NCI-H1048 (cell line): ENCODE results near the gene RSRC1.
"Not testable (repeated sequence)": the region's sequence is repeated elsewhere in the genome, so short reads cannot be mapped to it uniquely, and the experiment has no call there.

Experiments
- DNase-seq: peaks from one replicate; lab custom pipeline; 2025; lab: John Stamatoyannopoulos, UW

The RSRC1 gene

DNA sequence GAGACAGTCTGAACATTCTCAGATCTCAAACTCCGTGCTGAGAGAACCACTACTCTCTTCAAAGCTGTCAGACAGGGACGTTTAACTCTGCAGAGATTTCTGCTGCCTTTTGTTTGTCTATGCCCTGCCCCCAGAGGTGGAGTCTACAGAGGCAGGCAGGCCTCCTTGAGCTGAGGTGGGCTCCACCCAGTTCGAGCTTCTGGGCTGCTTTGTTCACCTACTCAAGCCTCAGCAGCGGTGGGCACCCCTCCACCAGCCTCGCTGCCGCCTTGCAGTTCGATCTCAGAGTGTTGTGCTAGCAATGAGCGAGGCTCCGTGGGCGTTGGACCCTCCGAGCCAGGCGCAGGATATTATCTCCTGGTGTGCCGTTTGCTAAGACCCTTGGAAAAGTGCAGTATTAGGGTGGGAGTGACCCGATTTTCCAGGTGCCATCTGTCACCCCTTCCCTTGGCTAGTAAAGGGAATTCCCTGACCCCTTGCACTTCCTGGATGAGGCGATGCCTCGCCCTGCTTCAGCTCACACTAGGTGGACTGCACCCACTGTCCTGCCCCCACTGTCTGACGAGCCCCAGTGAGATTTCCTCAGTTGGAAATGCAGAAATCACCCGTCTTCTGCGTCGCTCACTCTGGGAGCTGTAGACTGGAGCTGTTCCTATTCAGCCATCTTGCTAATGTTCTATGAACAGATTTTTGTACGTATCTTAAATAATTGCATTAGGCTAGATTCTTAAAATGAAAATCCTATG, 220.0 kb downstream of the RSRC1 start:
- DNase-seq, result not testable (repeated sequence)

DNA sequence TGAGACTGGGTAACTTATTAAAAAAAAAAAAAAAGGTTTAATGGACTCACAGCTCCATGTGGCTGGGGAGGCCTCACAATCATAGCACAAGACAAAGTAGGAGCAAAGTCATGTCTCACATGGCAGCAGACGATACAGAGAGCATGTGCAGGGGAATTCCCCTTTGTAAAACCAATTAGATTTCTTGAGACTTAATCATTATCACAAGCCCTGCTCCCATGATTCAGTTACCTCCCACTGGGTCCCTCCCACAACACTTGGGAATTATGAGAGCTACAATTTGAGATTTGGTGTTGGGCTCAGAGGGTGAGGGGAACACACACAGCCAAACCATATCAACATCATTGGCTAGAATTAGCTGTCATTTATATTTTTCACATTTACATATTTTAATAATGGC, 221.0 kb downstream of the RSRC1 start:
- DNase-seq, result no peak

DNA sequence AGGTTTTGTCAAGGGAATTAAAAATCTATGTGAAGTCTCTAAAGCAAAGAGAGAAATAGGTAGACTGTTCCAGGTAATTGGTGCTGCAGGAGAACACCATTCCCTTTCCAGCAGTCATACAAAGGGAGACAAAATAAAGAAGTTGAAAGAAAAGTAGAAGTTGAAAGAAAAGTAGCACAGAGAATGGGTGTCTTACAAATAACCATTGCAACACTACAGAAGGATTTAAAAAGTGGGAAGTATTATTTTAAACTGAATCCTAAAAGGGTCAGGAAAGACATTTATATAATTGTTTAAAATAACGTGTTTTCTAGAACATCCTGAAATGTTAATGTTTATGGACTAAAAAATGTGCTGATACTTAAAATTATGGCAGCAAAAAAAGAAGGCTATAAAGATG, 223.8 kb downstream of the RSRC1 start:
- no peak for DNase-seq

DNA sequence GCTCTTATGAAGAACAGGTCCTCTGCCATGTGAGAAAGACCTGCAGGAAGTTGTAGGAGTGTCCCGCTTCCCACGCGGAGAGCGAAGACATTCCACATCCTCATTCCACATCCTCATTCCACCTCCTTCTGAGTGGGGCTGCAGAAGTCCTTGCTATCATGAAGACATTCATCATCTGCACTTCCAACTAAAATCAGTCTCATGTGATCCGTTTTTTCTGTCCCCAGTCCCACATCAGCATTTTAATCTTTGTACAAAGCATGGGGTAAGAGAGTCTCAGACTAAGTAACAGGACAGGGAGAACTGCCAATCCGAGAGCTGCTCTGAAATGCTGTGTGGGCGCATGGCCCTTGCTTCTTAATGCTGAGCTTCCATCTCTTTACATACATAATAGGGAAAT, 227.2 kb downstream of the RSRC1 start:
- no peak for DNase-seq

DNA sequence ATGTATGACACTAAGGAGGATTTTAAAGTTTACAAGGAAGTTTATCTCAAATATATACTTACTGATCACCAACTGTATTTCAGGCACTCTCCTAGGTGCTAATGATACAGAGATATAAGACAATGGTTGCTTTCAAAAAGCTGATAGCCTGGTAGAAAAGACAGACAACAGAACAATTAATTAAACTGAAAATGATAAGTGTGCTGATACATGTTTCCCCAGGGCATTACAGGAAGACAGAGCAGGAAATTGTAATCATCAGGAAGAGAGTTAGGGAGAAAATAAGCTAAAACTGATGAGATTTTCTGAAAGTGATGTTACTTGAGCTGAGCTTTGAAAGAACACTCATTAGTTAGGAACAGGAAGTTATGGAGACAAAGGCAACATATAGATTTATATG, 229.7 kb downstream of the RSRC1 start:
- no peak for DNase-seq

DNA sequence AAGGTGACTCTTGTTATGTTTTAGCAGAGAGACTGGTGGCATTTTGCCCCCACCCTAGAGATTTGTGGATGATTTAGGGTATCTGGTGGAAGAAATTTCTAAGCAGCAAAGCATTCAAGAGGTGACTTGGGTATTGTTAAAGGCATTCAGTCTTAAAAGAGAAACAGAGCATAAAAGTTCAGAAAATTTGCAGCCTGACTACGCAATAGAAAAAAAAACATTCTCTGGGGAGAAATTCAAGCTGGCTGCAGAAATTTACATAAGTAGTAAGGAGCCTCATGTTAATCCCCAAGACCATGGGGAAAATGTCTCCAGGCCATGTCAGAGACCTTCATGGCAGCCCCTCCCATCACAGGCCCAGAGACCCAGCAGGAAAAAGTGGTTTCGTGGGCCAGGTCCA, 231.1 kb downstream of the RSRC1 start:
- not testable (repeated sequence) for DNase-seq

DNA sequence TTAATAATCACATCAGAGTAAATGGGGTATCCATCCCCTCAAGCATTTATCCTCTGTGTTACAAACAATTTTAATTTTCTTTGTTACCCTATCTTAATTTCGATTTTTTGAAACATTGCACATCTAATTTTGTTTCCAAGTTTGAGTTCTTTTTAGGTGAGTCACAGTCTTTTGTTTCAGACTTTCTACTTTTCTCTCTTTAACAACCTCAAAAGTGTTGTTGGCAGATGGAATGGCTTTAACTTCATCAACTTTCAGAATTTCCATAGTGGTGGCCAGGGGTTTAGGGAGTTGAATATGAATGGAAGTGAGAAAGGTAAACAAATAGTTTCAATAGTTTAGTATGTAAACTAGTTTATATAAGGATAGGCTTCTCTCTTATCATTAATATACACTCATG, 238.1 kb downstream of the RSRC1 start:
- DNase-seq, result no peak

DNA sequence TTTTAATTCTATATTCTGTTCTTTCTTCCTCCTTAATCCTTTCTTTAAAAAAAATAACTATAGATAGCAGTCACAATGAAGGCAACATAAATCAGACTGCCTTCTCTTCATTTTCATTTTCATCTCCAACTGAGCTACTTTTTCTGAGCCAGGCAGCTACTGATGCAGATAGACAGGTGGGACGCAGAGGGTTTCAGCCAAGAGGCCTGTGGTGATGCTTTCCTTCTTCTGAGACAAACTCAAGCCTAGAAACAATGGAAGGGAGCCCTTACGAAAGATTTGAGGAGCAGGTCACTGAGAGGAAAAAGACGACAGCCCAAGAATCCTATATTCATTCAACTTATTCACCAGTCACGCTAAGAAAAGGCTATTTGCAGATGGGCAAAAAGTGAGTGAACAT, 241.1 kb downstream of the RSRC1 start:
- no peak for DNase-seq

DNA sequence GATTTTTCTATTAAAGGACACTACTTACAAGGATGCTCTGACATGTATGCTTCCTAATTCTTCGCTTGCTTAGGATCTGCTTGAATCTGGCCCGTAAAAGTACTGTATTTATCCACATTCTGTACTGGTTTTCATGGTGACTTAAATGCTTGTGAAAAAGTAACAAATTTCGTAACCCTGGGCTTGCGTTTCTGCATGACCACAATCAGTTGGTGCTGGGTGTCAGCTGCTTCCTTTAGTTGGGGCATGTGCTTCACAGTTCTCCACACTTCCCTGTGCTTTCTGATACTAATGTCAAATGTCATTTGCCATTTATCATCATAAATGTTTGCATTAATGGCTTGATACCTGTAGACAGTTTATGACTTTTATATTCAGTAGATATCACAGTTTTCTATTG, 242.7 kb downstream of the RSRC1 start:
- DNase-seq, result no peak

DNA sequence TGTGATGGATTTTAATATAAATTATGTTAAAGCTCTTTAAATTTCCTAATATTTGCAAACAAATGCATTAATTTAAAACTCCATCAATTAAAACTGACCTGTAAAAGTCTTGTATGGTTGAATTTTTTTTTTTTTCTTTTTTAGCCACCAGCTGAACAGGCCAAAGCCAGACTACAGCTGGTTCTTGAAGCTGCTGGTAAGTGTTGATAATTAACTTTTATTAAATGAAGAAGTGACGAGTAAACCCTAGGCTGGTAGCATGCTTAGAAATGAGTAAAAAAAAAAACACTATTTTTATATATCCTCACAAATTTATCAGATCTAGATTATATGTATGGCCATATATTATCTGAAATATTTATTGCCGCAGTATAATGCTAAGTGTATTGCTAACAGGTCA, 244.8 kb downstream of the RSRC1 start:
- no peak for DNase-seq

DNA sequence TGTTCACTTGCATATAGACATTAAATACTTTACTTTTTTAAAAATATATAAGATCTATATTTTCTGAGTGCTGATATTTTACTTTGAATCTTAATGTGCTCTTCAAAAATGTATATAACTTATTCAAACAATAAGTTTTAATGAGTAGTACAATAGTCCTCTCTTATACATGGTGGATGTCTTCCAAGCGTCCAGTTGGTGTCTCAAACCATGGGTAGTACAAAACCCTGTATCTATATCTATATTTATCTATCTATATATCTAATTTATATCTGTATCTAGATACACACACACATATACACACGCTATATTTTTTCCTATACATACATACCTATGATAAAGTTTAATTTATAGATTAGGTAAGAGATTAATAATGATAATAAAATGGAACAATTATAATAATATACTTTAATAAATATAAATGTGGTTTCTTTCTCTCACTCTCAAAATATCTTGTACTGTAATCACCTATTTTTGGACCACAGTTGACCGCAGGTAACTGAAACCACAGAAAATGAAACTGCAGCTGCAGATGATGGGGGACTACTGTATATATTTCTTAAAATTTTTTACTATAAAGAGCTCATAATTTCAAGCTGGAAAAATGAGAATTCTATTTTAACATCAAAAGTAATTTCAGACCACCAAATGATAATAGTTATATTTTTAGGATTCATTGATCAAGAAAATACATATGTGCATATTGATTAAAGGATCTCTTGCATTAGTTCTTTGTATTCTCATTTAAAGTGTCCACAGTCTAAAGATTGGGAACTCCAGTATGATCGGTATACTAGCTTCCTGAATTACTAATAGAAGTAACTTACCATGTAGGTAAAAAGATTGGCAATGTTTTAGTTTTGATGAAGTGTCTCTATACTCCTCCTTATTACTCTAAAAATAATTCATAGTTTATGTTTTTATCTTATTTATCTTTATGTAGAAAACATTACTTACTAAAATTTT, 246.0 kb downstream of the RSRC1 start:
- DNase-seq, result no peak

DNA sequence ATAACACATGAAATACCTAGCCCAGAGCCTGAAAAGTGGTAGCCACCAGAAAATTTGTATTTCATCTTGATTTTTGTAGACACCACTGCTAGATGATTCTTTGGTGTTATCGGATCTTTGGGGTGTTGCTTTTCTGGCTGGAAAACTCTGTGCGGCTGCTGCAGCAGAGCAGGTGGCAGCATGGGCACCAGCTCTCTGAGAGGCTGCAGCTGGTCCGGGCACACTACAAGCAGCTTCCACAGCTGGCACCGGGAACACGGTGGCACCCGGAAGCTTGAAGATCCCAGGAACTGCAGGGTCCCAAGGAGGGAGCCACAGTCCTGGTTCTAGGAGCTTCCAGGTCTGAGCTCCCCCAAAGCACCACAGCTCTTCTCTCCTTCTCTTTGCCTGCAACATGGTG, 249.4 kb downstream of the RSRC1 start:
- DNase-seq, result no peak

DNA sequence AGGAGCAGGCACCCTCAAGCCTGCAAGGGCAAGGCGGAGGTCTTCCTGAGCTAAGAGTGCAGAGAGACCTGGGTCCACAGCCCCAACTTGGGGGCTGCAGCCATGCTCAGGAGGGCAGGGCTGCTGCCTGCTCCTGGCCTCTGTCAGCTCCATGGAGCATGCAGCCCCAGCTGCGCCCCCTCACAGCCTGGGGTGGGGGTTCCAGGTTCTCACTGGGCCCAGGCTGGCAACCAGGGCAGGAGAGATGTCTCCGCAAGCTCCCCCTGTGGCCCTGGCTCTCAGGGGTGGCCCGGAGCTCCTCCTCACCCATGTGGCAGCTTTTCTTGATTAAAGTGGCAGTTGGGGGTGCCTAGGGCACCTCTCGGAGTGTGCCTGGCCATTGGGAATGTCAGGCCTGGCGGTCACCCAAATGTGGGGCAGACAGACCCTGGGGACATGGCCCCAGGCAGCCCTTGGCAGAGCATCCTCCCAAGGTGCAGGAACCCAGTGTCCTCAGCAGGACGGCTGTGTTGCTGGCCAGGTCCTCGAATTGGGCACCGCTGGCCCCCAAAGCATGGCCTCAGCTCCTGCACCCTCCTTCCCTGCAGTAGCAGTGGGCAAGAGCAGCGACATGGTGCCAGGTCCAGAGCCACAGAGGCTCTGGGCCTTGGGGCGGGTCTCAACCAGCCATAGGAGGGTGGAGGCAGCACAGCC, 251.0 kb downstream of the RSRC1 start:
- DNase-seq, result no peak

DNA sequence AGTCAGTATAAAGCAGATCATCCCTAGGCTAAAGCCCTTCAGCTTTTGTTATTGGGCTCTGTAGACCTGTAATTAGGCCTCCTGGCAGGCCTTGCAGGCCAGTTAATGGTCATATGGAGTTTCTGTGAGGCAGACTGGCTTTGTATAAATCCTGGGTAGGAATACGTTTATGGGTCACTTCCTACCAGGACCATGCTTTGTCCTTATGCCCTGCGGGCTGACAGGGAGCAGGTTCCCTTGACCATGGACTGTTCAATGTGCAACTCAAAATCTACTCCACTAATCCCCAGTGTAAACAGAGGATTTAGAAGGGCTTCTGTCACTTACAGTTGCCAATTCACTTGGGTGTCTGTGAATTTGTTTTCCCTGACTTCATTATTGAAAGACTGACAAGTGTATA, 258.4 kb downstream of the RSRC1 start:
- DNase-seq, result no peak

DNA sequence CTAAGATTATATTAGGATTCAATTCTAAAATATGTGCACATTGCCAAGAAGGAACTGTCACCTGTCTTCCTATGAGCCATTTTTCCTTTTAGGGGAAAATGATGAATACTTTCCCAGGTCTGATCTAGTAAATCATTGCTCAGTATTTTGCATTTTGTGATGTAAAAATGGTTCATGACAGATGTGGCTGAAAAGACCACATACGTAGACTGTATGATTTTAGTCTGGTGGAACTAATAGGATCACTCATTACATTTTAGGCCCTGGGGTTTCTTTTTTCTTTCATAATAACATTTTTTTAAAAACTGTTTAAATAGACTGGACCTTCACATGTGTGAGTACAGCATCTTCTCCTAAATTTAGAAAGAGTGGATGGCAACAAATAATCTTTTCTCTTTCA, 259.4 kb downstream of the RSRC1 start:
- no peak for DNase-seq

DNA sequence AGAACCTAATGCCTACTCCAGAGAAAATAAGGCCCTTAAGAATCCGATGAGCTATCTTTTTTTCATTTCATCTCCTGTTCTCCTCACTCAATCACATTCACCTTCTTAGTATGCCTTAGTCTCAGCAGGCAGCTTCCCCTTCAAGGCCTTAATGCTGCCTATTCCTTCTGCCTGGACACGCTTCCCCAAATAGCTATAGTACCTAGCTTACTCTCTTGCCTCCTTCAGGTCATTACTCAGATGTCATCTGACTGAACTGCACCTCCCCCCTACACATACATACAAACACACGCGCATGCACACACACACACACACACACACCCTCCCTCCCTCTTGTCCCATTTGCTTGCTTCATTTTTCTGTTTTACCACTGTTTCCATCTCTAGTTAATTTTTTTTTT, 269.6 kb downstream of the RSRC1 start:
- DNase-seq, result no peak

DNA sequence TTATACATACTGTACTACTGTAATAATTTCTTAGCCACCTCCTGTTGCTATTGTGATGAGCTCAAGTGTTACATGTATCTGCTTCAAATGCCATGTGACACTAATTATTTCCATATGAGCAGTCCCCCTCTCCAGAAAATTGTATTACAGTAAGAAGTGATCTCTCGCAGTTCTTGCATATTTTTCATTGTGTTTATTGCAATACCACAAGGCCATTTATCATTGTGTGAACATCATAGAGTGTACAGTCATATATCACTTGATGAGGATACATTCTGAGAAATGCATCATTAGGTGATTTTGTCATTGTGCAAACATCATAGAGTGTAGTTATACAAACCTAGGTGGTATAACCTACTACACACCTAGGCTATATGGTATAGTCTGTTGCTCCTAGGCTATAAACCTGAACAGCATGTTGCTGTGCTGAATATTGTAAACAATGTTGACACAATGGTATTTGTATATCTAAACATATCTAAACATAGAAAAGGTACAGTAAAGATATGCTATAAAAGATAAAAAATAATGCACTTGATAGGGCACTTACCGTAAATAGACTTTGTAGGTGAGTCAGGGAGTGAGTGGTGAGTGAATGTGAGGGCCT, 271.5 kb downstream of the RSRC1 start:
- no peak for DNase-seq

DNA sequence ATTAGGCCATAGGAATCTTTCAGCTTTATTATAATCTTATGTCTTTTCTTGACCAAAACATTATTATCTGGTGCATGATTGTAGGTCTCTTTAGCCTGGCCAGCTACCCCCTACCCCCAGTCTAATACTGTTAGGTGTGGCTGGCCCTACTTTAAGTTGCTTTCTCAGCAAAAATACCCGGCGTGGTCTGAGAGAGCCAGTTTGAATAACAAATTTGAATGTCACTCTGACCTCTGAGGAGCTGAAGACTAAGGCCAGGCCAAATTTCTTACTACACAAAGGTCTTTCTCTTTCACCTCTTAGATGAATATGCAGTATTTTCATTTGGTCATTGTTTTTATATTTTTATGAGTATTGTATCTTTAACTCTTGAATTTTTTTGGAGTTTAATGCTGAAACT, 272.6 kb downstream of the RSRC1 start:
- no peak for DNase-seq

DNA sequence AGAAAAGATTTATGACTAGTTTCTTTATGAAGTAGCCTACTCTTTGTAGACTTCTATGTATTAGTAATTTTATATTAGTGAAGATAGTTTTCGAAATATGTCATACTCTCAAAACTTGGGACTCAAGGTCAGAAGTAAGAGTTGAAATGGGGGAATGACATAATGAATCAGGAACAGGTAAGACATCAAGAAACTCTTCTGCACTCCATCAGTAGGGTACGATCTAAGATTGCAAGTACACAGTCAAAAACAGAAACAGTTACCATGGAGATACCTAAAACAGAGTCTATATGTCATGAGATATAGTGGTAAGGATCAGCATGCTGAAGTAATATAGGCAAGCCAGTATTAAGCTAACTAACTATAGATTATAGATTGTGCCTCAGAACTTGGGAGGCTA, 274.1 kb downstream of the RSRC1 start:
- DNase-seq, result no peak

DNA sequence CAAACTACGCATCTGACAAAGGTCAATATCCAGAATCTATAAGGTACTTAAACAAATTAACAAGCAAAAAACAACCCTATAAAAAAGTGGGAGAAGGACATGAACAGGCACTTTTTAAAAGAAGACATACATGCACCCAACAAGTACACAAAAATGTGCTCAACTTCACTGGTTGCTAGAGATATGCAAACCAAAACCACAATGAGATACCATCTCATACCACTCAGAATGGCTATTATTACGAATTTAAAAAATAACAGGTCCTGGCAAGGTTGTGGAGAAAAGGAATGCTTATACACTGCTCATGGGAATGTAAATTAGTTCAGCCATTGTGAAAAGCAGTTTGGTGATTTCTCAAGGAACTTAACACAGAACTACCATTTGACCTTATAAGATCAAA, 285.5 kb downstream of the RSRC1 start:
- no peak for DNase-seq

DNA sequence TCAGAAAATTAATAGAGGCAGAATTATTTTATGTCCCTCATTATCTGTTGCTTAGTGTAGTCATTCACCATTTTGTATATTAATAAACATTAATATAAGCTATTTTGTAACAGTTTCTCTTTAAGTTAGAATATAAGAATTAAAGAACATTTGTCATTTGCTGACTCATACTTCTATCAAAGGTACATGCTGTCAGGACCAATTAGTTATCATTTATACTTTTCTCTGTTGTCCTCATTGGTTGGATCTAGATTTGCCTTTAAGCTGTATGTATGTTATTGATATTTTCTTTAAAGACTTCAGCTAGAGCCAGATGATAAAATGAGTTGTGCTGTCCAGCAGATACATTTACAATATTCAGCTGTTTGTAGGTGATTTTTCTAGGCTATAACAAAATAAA, 292.7 kb downstream of the RSRC1 start:
- DNase-seq, result no peak

DNA sequence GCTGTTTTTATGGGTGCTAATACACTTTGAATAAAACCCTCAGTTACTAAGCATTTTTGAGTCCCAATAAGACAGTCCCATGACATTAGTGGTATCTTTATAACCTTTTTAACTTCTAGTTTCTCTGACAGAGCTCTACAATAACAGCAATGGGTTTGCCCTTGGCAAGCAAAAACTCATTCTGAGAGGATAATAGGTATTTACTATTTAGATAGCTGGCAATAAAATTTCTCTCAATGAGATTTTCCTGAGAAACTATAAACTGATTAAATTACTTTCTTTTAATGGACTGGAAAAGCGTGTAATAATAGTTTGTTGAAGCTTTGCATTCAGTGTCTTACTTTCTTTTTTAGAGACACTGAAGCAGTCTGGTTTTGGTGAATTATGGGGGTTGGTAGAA, 293.1 kb downstream of the RSRC1 start:
- no peak for DNase-seq
